ENCODE results near the gene MED13L. TPM values are rescaled to one million over a fixed set of nuclear protein-coding genes. Genes with fewer than 3 reads are reported as not detected.
A peak's percentile ranks its signal among the peaks of the same experiment; 100 is the strongest.
"Not testable (repeated sequence)": the region's sequence is repeated elsewhere in the genome, so short reads cannot be mapped to it uniquely, and the experiment has no call there.

Gene MED13L
- total RNA-seq, 1 experiment from 2014 or later, result 20.1 TPM

DNA sequence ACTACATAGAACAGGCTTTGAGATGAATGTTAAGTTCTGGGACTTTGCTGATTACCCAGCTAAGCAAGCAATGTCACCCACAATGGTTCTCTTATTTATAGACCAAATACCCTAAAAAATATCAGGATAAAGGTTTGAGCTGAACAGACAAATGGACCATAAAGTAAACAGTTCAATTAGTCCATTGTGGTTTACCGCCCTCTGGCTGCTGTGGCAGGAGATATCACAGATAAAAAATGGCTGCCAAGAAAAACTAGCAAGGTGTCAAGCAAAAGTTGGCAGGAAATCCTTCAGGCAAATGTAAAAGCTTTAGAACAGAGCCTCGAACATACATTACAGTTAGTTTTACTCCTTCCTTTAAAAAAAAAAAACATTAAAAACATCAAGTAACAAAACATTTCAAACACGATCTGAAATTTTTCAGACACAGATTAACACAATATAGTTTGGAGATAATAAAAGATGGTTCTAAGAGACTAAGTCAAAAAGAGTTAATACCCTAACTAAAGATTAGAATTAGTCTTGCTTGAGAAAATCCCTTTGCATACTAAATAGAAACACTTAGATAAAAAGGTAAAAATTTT, 41.3 kb downstream of the MED13L start:
- peak; percentile 32 for DNase-seq (ENCODE audit: low read depth)
- in situ Hi-C loops (cut with HindIII; ENCODE audit: low pct_unique_long_range_greater_than_20kb, low sequenced_read_pairs), result no loop called here

DNA sequence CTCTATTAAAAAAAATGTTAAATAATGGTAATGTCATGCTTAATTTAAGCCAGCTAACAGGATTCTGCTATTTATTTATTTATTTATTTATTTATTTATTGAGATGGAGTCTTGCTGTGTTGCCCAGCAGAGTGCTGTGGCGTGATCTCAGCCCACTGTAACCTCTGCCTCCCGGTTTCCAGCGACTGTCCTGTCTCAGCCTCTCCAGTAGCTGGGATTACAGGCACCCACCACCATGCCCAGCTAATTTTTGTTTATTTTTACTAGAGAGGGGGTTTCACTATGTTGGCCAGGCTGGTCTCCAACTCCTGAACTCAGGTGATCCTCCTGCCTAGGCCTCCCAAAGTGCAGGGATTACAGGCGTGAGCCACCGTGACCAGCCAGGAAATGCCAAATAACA, 43.3 kb downstream of the MED13L start:
- in situ Hi-C loops (cut with HindIII; ENCODE audit: low pct_unique_long_range_greater_than_20kb, low sequenced_read_pairs), result not testable (repeated sequence)

DNA sequence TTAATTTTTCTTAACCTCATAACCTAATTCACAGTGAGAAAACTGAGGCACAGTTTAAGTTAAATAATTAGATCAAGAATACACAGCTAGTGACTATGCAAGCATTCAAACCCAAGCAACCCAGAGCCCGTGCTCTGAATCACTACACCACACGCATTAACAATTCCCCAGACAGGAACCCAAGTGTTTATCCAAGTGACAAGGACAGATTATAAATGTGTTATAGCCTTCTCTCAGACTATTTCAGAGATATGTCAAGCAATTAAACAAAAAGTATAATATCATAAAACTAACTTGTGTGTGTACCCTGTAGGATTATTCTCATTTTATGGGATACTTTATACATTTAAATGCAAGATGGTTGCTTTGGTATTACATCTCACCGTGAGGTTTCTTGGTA, 43.8 kb downstream of the MED13L start:
- in situ Hi-C loops (cut with HindIII; ENCODE audit: low pct_unique_long_range_greater_than_20kb, low sequenced_read_pairs), result no loop called here

More for the DNA sequence above, 43.3 kb downstream of the MED13L start:
- DNase-seq (ENCODE audit: low read depth), result not testable (repeated sequence)

GRCh38 chr12:116227811-116228210, 49.7 kb downstream of the MED13L start:
- no peak for DNase-seq (ENCODE audit: low read depth)
- in situ Hi-C loops (cut with HindIII; ENCODE audit: low pct_unique_long_range_greater_than_20kb, low sequenced_read_pairs), result no loop called here

More for the DNA sequence above, 43.8 kb downstream of the MED13L start:
- DNase-seq (ENCODE audit: low read depth), result no peak

DNA sequence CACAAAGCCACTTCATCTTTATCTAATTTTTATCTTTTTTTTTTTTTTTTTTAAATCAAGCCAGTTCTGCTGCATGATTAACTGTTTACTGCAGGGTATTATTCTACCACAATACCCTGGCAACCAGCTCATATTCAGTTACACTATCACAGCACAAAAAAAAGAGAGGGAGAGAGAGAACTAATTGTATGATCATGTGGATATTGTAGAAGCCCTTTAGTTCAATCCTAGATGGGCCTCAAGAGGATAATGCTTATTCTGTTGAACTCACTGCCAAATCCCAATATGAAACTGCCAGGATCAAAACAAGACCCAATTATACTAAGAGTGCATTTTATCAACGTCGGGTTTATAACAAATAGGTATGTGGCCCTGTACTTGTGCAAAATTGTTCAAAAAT, 51.5 kb downstream of the MED13L start:
- in situ Hi-C loops (cut with HindIII; ENCODE audit: low pct_unique_long_range_greater_than_20kb, low sequenced_read_pairs), result no loop called here

GRCh38 chr12:116222358-116222757, 55.1 kb downstream of the MED13L start:
- in situ Hi-C loops (cut with HindIII; ENCODE audit: low pct_unique_long_range_greater_than_20kb, low sequenced_read_pairs), result no loop called here

More for the DNA sequence above, 51.5 kb downstream of the MED13L start:
- DNase-seq (ENCODE audit: low read depth), result no peak

DNA sequence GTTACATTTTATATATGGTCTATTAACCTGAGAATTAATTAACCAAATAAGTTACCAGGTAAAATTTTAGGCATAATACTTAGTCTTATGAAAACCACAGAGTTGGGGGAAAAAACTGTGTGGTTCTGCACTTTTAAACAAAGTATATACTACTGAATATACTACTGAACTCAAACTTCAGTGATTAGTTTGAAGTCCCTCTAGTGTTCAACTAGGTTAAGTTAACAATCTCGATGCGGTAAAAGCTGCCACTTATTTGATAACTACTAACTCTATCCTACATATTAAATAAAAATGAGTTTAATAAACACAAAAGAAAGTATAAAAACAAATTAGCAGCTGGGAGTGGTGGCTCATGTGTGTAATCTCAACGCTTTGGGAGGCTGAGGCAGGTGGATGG, 56.7 kb downstream of the MED13L start:
- in situ Hi-C loops (cut with HindIII; ENCODE audit: low pct_unique_long_range_greater_than_20kb, low sequenced_read_pairs), result no loop called here
- DNase-seq (ENCODE audit: low read depth), result no peak

More at GRCh38 chr12:116222358-116222757, 55.1 kb downstream of the MED13L start:
- peak; percentile 43 for DNase-seq (ENCODE audit: low read depth)

DNA sequence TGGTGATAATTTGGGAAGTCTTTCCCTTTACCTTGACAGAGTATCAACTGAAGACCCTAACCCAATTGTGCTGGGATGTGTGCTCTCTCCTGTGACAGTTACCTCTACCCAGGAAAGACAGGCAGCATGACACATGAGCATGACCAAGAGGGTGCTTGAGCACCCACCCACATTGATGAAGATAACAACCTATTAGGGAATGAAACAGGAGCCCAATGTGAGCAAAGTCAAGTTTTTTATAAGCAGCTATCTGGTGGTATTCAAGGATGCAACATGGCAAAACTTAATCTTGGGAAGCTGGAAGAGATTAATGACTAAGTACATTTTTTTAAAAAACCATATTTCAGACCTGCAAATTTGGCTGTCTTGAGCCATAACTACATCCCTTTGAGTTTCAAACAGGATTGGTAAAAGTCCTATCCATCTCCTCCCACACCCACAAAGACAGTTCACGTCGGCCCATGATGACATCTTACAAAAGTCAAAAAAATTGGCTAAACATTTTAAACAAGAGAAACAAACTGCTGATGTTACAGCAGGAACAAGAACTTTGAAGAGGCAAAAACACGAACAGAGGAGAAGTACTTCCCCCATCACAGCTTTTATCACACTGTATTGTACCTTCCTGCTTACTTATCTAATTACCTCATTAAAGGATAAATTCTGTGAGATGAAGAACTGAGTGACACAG, 60.3 kb downstream of the MED13L start:
- DNase-seq (ENCODE audit: low read depth), result no peak
- in situ Hi-C loops (cut with HindIII; ENCODE audit: low pct_unique_long_range_greater_than_20kb, low sequenced_read_pairs), result no loop called here

GRCh38 chr12:116216022-116216756, 61.3 kb downstream of the MED13L start:
- in situ Hi-C loops (cut with HindIII; ENCODE audit: low pct_unique_long_range_greater_than_20kb, low sequenced_read_pairs), result no loop called here
- DNase-seq (ENCODE audit: low read depth), result no peak

DNA sequence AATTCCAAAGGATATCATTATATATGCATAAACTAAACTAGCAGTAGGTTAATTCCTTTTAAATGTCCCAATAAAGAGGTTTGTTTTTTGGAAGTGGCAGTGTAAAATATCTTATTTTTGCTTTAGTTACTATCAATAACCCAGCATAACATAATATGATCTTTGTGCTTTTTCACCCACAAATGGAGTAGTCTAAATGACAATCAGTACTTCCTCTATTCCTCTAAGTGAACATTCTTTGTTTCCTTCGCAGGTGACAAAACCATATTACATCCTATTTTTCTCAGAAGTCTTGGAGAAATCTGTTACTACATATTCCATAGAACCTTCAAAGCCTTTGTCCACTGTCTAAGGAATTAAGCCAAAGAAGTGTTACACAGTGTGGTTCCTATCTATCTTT, 62.5 kb downstream of the MED13L start:
- no peak for DNase-seq (ENCODE audit: low read depth)
- in situ Hi-C loops (cut with HindIII; ENCODE audit: low pct_unique_long_range_greater_than_20kb, low sequenced_read_pairs), result no loop called here

DNA sequence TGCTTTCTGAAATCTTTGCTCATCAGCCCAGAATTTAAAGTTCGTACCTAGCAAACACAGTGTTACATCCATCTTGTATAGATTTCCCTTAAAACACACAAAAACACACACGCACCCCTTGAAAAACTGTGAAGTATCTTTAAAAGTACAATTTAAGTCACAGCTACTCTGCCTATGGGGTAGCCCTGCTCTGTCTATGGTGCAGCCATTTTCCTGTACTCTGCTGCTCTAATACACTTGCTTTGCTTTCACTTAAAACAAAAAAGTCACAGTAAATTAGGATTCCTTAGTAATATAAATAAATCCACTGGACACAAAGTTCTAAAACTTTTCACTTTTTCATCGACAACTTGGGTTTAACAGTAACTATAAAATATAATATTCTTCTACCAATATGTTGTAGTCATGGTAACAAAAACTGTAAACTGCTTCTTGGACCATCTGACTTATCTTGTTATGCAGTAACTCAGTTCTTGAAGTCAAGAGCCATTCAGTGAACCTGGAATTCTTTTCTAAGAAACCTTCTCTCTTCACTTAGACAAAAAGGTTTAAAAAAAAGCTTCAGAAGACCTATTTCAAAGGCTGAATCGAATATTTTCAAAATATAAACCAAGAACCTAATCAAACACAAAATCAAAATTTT, 63.5 kb downstream of the MED13L start:
- in situ Hi-C loops (cut with HindIII; ENCODE audit: low pct_unique_long_range_greater_than_20kb, low sequenced_read_pairs), result no loop called here
- DNase-seq (ENCODE audit: low read depth), result no peak

DNA sequence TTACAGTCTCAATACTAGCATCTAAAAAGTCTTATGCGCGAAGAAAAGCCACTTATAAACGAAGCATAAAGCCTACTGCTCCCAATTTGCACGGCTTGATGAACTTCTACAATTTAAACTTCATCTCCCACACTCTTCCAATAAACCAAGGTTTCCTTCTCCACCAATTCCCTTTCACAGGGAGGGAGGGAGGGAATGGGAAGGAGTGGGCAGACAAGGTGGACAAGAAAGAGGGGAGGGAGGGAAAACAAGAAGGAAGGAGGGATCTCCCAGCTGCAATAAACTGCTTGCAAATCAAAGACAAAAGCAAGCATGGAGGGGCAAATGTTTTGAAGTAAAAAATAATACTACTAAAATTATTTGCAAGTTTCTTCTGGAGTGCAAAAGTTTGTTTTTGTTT, 64.5 kb downstream of the MED13L start:
- in situ Hi-C loops (cut with HindIII; ENCODE audit: low pct_unique_long_range_greater_than_20kb, low sequenced_read_pairs), result no loop called here
- no peak for DNase-seq (ENCODE audit: low read depth)

GRCh38 chr12:116210762-116211161, 66.7 kb downstream of the MED13L start:
- in situ Hi-C loops (cut with HindIII; ENCODE audit: low pct_unique_long_range_greater_than_20kb, low sequenced_read_pairs), result no loop called here
- no peak for DNase-seq (ENCODE audit: low read depth)

- in situ Hi-C loops (cut with HindIII; ENCODE audit: low pct_unique_long_range_greater_than_20kb, low sequenced_read_pairs), result no loop called here
- DNase-seq (ENCODE audit: low read depth), result no peak
Observed at GRCh38 chr12:116210131-116210530, 67.4 kb downstream of the MED13L start.

GRCh38 chr12:116209503-116209902, 68.0 kb downstream of the MED13L start:
- in situ Hi-C loops (cut with HindIII; ENCODE audit: low pct_unique_long_range_greater_than_20kb, low sequenced_read_pairs), result no loop called here
- no peak for DNase-seq (ENCODE audit: low read depth)

DNA sequence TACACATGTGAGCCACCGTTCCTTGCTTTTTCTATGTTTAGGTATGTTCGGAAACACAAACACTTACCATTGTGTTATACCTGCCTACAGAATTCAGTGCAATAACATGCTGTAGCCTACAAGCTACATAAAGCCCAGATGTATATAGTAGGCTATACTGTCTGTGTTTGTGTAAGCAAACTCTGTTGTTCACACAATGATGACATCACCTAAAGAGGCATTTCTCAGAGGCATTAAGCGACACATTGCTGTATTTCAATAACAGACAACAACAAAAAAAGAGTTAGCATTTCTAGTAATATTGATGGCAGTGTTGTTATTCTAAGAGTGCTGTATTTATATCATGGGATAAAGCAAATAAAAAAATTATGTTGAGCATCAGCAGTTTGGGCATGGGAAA, 70.2 kb downstream of the MED13L start:
- DNase-seq (ENCODE audit: low read depth), result no peak
- in situ Hi-C loops (cut with HindIII; ENCODE audit: low pct_unique_long_range_greater_than_20kb, low sequenced_read_pairs), result no loop called here

DNA sequence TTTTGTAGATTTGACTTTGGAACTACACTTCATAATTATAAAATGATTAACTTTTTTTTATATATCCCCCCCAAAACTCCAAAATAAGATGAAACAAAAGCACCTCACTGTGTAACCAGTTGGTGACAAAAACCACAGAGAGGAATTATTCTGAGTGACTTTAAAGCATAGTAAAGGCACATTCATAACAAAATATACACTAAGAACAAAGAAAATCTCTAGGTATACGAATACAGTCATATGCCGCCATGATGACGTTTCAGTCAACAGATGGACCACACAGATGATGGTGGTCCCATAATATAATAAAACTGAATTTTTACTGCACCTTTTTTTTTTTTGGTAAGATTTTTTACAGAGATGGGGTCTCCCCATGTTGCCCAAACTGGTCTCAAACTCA, 70.7 kb downstream of the MED13L start:
- in situ Hi-C loops (cut with HindIII; ENCODE audit: low pct_unique_long_range_greater_than_20kb, low sequenced_read_pairs), result no loop called here

DNA sequence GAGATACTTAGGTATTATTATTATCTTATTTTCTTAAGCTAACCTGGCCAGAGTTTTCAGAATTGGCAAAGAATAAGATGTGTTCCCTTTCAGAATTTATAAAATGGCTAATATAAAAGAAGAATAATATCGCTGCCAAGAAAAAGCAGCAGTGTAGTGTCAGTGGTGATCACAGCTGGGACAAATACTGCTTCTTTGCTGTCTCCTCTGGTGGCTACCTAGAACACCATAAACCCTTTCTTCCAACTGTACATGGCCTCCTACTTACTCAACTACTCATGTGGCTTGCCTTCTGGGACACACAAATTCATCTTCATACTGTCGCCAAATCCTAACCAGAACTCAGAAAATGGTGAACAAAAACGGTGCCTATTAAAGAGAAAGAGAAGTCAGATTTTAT, 72.7 kb downstream of the MED13L start:
- DNase-seq (ENCODE audit: low read depth), result no peak
- in situ Hi-C loops (cut with HindIII; ENCODE audit: low pct_unique_long_range_greater_than_20kb, low sequenced_read_pairs), result no loop called here

More for the DNA sequence above, 70.7 kb downstream of the MED13L start:
- no peak for DNase-seq (ENCODE audit: low read depth)

GRCh38 chr12:116204169-116204568, 73.3 kb downstream of the MED13L start:
- DNase-seq (ENCODE audit: low read depth), result no peak
- in situ Hi-C loops (cut with HindIII; ENCODE audit: low pct_unique_long_range_greater_than_20kb, low sequenced_read_pairs), result no loop called here
